Measurements from ENCODE around the gene LGALS3.

The LGALS3 gene

GRCh38 chr14:55131370-55132137 lies 2.5 kb downstream of the LGALS3 start:
- DNase-seq (ENCODE audit: low spot score): no peak

- no peak for DNase-seq (ENCODE audit: low spot score)
These were observed 4.4 kb downstream of the LGALS3 start for GRCh38 chr14:55133416-55133815.

- no peak for DNase-seq (ENCODE audit: low spot score)
These were observed 7.2 kb downstream of the LGALS3 start for GRCh38 chr14:55136241-55136640.

- peak; percentile 90 for DNase-seq (ENCODE audit: low spot score)
These were observed 8.1 kb downstream of the LGALS3 start for GRCh38 chr14:55136885-55137786.

- no peak for DNase-seq (ENCODE audit: low spot score)
These were observed 9.0 kb downstream of the LGALS3 start for GRCh38 chr14:55138091-55138490.

GRCh38 chr14:55139141-55139540 lies 10.1 kb downstream of the LGALS3 start:
- DNase-seq (ENCODE audit: low spot score): no peak

GRCh38 chr14:55139696-55140509 lies 10.9 kb downstream of the LGALS3 start:
- no peak for DNase-seq (ENCODE audit: low spot score)

- DNase-seq (ENCODE audit: low spot score): no peak
These were observed 12.8 kb downstream of the LGALS3 start for GRCh38 chr14:55141825-55142224.

- DNase-seq (ENCODE audit: low spot score): peak; percentile 70
These were observed 13.4 kb downstream of the LGALS3 start for GRCh38 chr14:55142466-55142865.

GRCh38 chr14:55146425-55146824 lies 17.4 kb downstream of the LGALS3 start:
- DNase-seq (ENCODE audit: low spot score): no peak

- no peak for DNase-seq (ENCODE audit: low spot score)
These were observed 22.5 kb downstream of the LGALS3 start for GRCh38 chr14:55151601-55152000.

- no peak for DNase-seq (ENCODE audit: low spot score)
These were observed 23.2 kb downstream of the LGALS3 start for GRCh38 chr14:55152052-55152753.

GRCh38 chr14:55153951-55154350 lies 24.9 kb downstream of the LGALS3 start:
- no peak for DNase-seq (ENCODE audit: low spot score)

GRCh38 chr14:55157080-55157479 lies 28.0 kb downstream of the LGALS3 start:
- no peak for DNase-seq (ENCODE audit: low spot score)

GRCh38 chr14:55158412-55158811 lies 29.4 kb downstream of the LGALS3 start:
- DNase-seq (ENCODE audit: low spot score): no peak

GRCh38 chr14:55160989-55161388 lies 31.9 kb downstream of the LGALS3 start:
- DNase-seq (ENCODE audit: low spot score): peak; percentile 56

GRCh38 chr14:55170526-55170925 lies 41.5 kb downstream of the LGALS3 start:
- no peak for DNase-seq (ENCODE audit: low spot score)

GRCh38 chr14:55180006-55180405 lies 51.0 kb downstream of the LGALS3 start:
- no peak for DNase-seq (ENCODE audit: low spot score)

- DNase-seq (ENCODE audit: low spot score): no peak
These were observed 51.4 kb downstream of the LGALS3 start for GRCh38 chr14:55180434-55180833.

GRCh38 chr14:55188686-55189295 lies 59.7 kb downstream of the LGALS3 start:
- DNase-seq (ENCODE audit: low spot score): no peak

- no peak for DNase-seq (ENCODE audit: low spot score)
These were observed 61.8 kb downstream of the LGALS3 start for GRCh38 chr14:55190906-55191202.
